ENCODE measurements around the gene PPP1R10. TPM values are rescaled to one million over a fixed set of nuclear protein-coding genes. Genes with fewer than 3 reads are reported as not detected.

PPP1R10 gene
- total RNA-seq, 1 experiment from 2014 or later = 44.5 TPM

GRCh38 chr6:30647242-30648116 is 30.4 kb upstream of the PPP1R10 start:
- Histone ChIP-seq H3F3A (ENCODE audit: low read length, unreplicated experiment) (no peaks in the 10 kb centered on the region), H3K79me2 (ENCODE audit: low read length) (peaks cover 38% of the 10 kb centered on the region), H3K4me1 (ENCODE audit: insufficient read depth, low read length) (peaks cover 11% of the 10 kb centered on the region), H3K36me3 (ENCODE audit: low read depth, low read length) (peaks cover 13% of the 10 kb centered on the region; the same call in 1 of the 2 replicates), H3K27me3 (ENCODE audit: low read length) (no peaks in the 10 kb centered on the region), H3K9ac (ENCODE audit: low read length) (peak overlapping the region; percentile 88), H4K20me1 (ENCODE audit: low read length) (no peaks in the 10 kb centered on the region), H3K4me2 (ENCODE audit: low read length) (peak overlapping the region; percentile 82), H2AFZ (ENCODE audit: low read length) (peak overlapping the region; percentile 79), H3K27ac (ENCODE audit: low read length) (peak overlapping the region; percentile 55), H3K4me3 (ENCODE audit: low read length) (peak overlapping the region; percentile 82), H3K9me2 (replicated peaks; ENCODE audit: low read length) (no peaks in the 10 kb centered on the region), H3K9me3 (ENCODE audit: low read length) (no peaks in the 10 kb centered on the region)
- no peak for TF ChIP-seq EZH2phosphoT487 (IDR thresholded peaks at IDR 0.05; ENCODE audit: borderline replicate concordance, low read length)
- no peak for TF ChIP-seq EZH2 (IDR thresholded peaks at IDR 0.05; ENCODE audit: low read length, unreplicated experiment)
- no peak for TF ChIP-seq CTCF (conservative IDR thresholded peaks at IDR 0.05; ENCODE audit: low read depth, low read length)
- POLR2A ChIA-PET (ENCODE audit: unreplicated experiment) = no interaction called here
- no TSS peak for BruUV-seq (replicated peaks)
- CTCF ChIA-PET = no interaction called here
- ATAC-seq (peak; percentile 78), DNase-seq (peak; percentile 64)
- intact Hi-C loops (cut with micrococcal nuclease) = loop anchor here (2.0 kb wide), 1 partner anchor 73 kb away; the partner anchor contains the start of gene TUBB

GRCh38 chr6:30646450-30647241 is 29.6 kb upstream of the PPP1R10 start, which contains the start of gene C6orf136:
Gene C6orf136, plus strand, starts transcription at chr6:30647133. Its CDS starts 99 bp downstream, at chr6:30647232.
- Histone ChIP-seq H2AFZ (ENCODE audit: low read length) (peak within 1 kb of the TSS; percentile 79), H3K9ac (ENCODE audit: low read length) (peak within 1 kb of the TSS; percentile 88), H4K20me1 (ENCODE audit: low read length) (no peaks in the 10 kb centered on the region), H3K36me3 (ENCODE audit: low read depth, low read length) (peaks cover 6% of the 10 kb centered on the region; the same call in 1 of the 2 replicates), H3K27me3 (ENCODE audit: low read length) (no peaks in the 10 kb centered on the region), H3K27ac (ENCODE audit: low read length) (peak within 1 kb of the TSS; percentile 55), H3K4me1 (ENCODE audit: insufficient read depth, low read length) (peaks cover 11% of the 10 kb centered on the region), H3F3A (ENCODE audit: low read length, unreplicated experiment) (no peaks in the 10 kb centered on the region), H3K79me2 (ENCODE audit: low read length) (peaks cover 38% of the 10 kb centered on the region), H3K4me3 (ENCODE audit: low read length) (peak within 1 kb of the TSS; percentile 82), H3K4me2 (ENCODE audit: low read length) (peak within 1 kb of the TSS; percentile 82), H3K9me2 (replicated peaks; ENCODE audit: low read length) (no peaks in the 10 kb centered on the region), H3K9me3 (ENCODE audit: low read length) (no peaks in the 10 kb centered on the region)
- POLR2A ChIA-PET (ENCODE audit: unreplicated experiment) = interaction anchor here (0.6 kb wide), 1 partner anchor 76 kb away, joined by 6 read pairs; no protein-coding TSS in a partner anchor
- BruUV-seq (replicated peaks) = TSS peak; percentile 45
- ATAC-seq (peak; percentile 74), DNase-seq (peak; percentile 93)
- intact Hi-C loops (cut with micrococcal nuclease) = loop anchor here (2.0 kb wide), 1 partner anchor 74 kb away; the partner anchor contains the start of gene TUBB
- CTCF ChIA-PET = interaction anchor here (0.6 kb wide), 1 partner anchor 397 kb away, joined by 6 read pairs; no protein-coding TSS in a partner anchor
- TF ChIP-seq CTCF (conservative IDR thresholded peaks at IDR 0.05; ENCODE audit: low read depth, low read length) (no peak), EZH2 (IDR thresholded peaks at IDR 0.05; ENCODE audit: low read length, unreplicated experiment) (no peak), EZH2phosphoT487 (IDR thresholded peaks at IDR 0.05; ENCODE audit: borderline replicate concordance, low read length) (no peak)
